Spleen (tissue), 11 donors: ENCODE data around the gene SLC13A5. TPM values are rescaled to one million over a fixed set of nuclear protein-coding genes. Genes with fewer than 3 reads are reported as not detected.

Experiments
- DNase-seq: peaks from one replicate; pipeline ENCODE4 v3.0.0-alpha.2; 2020
- H3K27ac ChIP-seq, 8 donors: fragments of 200-600 bp; sonication (generic) in 7 of 8; 1 replicate in 4 of 8; 2 replicates in 4 of 8; pipeline versions ENCODE4 v1.5.0 to v1.8.0; 2016 to 2021; ENCODE audit warnings: inconsistent platforms in 4 of 8, mild to moderate bottlenecking in 4 of 8, moderate library complexity in 1 of 8
- H3K27me3 ChIP-seq, 7 donors: fragments of 200-600 bp; sonication (generic) in 6 of 7; replicated peaks in 1 of 7; 1 replicate in 4 of 7; 2 replicates in 3 of 7; pipeline versions ENCODE4 v1.5.0 to v1.8.0; 2016 to 2021; ENCODE audit warnings: inconsistent platforms in 3 of 7, mild to moderate bottlenecking in 1 of 7
- H3K36me3 ChIP-seq, 6 donors: fragments of 200-600 bp; sonication (generic) in 5 of 6; 1 replicate in 4 of 6; 2 replicates in 2 of 6; pipeline versions ENCODE4 v1.5.0 to v1.8.0; 2016 to 2021; ENCODE audit warnings: inconsistent platforms in 2 of 6
- H3K4me1 ChIP-seq, 6 donors: fragments of 200-600 bp; sonication (generic) in 5 of 6; 1 replicate in 3 of 6; 2 replicates in 3 of 6; pipeline versions ENCODE4 v1.5.0 to v1.8.0; 2016 to 2021; ENCODE audit warnings: inconsistent platforms in 3 of 6
- H3K4me3 ChIP-seq, 8 donors: fragments of 200-600 bp; sonication (generic) in 7 of 8; 1 replicate in 4 of 8; 2 replicates in 4 of 8; pipeline versions ENCODE4 v1.5.0 to v1.8.0; 2016 to 2021; ENCODE audit warnings: inconsistent platforms in 4 of 8, mild to moderate bottlenecking in 4 of 8, moderate library complexity in 2 of 8
- H3K9me3 ChIP-seq, 8 donors: fragments of 200-600 bp; sonication (generic) in 7 of 8; 1 replicate in 4 of 8; 2 replicates in 4 of 8; pipeline versions ENCODE4 v1.5.0 to v1.8.0; 2016 to 2021; ENCODE audit warnings: inconsistent platforms in 4 of 8
- POLR2A ChIP-seq, 3 donors: fragments of 450-650 bp; IDR thresholded peaks; one replicate each; pipeline ENCODE4 v1.5.1; 2017; ENCODE audit warnings: antibody characterized with exemption in 3 of 3, mild to moderate bottlenecking in 1 of 3
- POLR2AphosphoS5 ChIP-seq, 3 donors: sonication (generic); formaldehyde crosslinking; IDR thresholded peaks; one replicate each; pipeline ENCODE4 v1.5.1; 2017; ENCODE audit warnings: antibody characterized with exemption in 3 of 3
- WGBS, 5 donors: extraction: QIAGEN DNeasy Blood & Tissue Kit in 3 of 5; methylation state at CpG; one replicate each; pipeline versions ENCODE4 v1.1.5 to v1.1.7; 2013 to 2018; 5-methylcytosine and 5-hydroxymethylcytosine counted together
- intact Hi-C: fragments of 100-400 bp; cut with DNase I; formaldehyde crosslinking; loops from one replicate; pipeline ENCODE4 v1.15.0; 2023; ENCODE audit warnings: low total_unique reads
- polyA plus RNA-seq, 3 donors: library from polyadenylated mRNA; stranded (reverse); fragments of 200-250 nt; gene quantifications; one replicate each; pipeline ENCODE4 v1.2.1, GENCODE V29; 2013
- total RNA-seq, 7 donors: library from RNA; depleted of rRNA in 3 of 7; stranded (reverse); fragments of >200 nt in 3 of 7; fragmentation: NEBNext Ultra II Directional in 4 of 7; extraction: Animal tissue kit (Norgen Biotek cat#: 25700) in 4 of 7; gene quantifications; one replicate each; pipeline versions ENCODE4 v1.1.0 to v1.2.1, GENCODE V29; 2016 to 2021
- TF ChIP-seq, protein P1 (sequence below), 11 experiments: fragments of 200-600 bp in 7 of 11; fragments of 450-650 bp in 4 of 11; sonication (generic) in 4 of 11; IDR thresholded peaks in 8 of 11; conservative IDR thresholded peaks in 3 of 11; 1 replicate in 7 of 11; 2 replicates in 4 of 11; pipeline versions ENCODE4 v1.4.0 to v1.8.0; 2016 to 2021; ENCODE audit warnings: antibody characterized with exemption in 11 of 11, inconsistent platforms in 4 of 11, mild to moderate bottlenecking in 1 of 11
- donor health status: healthy with polysubstance abuse.
- donor health status: DM: no; HTN: no; CAD: no; lungs with moderate emphysema.
- donor health status: DM: no; HTN: no; CAD: no.
- donor health status: Bipolar disorder and iron deficiency.
- donor health status: healthy.
- donor health status: DM: no; HTN: no; CAD: no.
- donor health status: DM: yes; HTN: yes; CAD: no.

The SLC13A5 gene
- total and polyA plus RNA-seq, 10 donors = 1.0 to 18.4 (median 5.4) TPM

DNA sequence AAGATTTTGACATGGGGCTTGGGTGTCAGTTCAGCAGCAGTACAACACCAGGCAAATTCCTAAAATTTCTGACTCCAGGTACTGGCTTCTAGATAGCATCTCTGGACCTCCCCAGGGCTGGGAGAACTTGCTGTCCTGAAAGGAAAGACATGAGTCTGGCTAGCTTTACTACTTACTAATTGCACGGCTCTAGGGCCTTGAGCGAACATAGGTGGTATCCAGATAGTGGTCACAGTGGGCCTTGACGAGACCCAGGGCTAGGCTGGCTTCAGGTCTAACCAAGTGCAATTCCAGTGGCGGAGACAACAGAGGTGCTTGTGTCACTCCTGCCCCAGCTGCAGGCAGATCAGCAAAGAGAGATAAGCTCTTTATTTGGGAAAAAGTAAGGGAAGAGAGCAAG lies 16.4 kb upstream of the SLC13A5 start:
- intact Hi-C loops = no loop called here
- TF ChIP-seq POLR2A (IDR thresholded peaks at IDR 0.05) (no peak), POLR2AphosphoS5 (IDR thresholded peaks at IDR 0.05) (no peak)
- TF ChIP-seq, protein P1, sequence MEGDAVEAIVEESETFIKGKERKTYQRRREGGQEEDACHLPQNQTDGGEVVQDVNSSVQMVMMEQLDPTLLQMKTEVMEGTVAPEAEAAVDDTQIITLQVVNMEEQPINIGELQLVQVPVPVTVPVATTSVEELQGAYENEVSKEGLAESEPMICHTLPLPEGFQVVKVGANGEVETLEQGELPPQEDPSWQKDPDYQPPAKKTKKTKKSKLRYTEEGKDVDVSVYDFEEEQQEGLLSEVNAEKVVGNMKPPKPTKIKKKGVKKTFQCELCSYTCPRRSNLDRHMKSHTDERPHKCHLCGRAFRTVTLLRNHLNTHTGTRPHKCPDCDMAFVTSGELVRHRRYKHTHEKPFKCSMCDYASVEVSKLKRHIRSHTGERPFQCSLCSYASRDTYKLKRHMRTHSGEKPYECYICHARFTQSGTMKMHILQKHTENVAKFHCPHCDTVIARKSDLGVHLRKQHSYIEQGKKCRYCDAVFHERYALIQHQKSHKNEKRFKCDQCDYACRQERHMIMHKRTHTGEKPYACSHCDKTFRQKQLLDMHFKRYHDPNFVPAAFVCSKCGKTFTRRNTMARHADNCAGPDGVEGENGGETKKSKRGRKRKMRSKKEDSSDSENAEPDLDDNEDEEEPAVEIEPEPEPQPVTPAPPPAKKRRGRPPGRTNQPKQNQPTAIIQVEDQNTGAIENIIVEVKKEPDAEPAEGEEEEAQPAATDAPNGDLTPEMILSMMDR (IDR thresholded peaks at IDR 0.05 in 8 of 11, conservative IDR thresholded peaks at IDR 0.05 in 3 of 11) = no peak
- Histone ChIP-seq H3K4me1 (no peaks in the 10 kb centered on the region), H3K27me3 (peaks cover 0 to 1% (median 0%) of the 10 kb centered on the region in 7 donors), H3K9me3 (no peaks in the 10 kb centered on the region), H3K4me3 (no peak overlapping the region), H3K36me3 (no peaks in the 10 kb centered on the region), H3K27ac (no peak overlapping the region)
- no peak for DNase-seq
- WGBS, 5 donors = 78 to 93% (median 79%) methylated on average over 4 of the region's 4 CpGs

DNA sequence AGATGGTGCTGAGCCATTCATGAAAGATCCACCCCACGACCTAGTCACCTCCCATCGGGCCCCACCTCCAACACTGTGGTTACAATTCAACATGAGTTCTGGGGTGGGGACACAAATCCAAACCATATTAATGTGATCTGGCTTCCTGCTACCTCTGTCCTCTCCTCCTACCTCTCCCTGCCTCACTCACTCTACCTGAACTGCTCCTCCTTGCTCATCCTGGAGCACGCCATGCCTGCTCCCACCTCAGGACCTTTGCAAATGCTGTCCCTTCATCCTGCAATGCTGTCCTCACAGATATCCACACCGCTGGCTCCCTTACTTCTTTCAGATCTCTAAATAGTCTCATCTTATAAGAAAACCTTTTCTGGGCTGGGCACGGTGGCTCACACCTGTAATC lies 10.8 kb upstream of the SLC13A5 start:
- Histone ChIP-seq H3K4me1 (no peaks in the 10 kb centered on the region), H3K4me3 (no peak overlapping the region), H3K36me3 (no peaks in the 10 kb centered on the region), H3K27ac (no peak overlapping the region), H3K9me3 (no peaks in the 10 kb centered on the region), H3K27me3 (peaks cover 0 to 29% (median 0%) of the 10 kb centered on the region in 7 donors)
- TF ChIP-seq, protein P1 (IDR thresholded peaks at IDR 0.05 in 8 of 11, conservative IDR thresholded peaks at IDR 0.05 in 3 of 11) = no peak
- no peak for DNase-seq
- WGBS, 5 donors = 86 to 89% (median 88%) methylated on average over 5 of the region's 5 CpGs
- intact Hi-C loops = no loop called here

DNA sequence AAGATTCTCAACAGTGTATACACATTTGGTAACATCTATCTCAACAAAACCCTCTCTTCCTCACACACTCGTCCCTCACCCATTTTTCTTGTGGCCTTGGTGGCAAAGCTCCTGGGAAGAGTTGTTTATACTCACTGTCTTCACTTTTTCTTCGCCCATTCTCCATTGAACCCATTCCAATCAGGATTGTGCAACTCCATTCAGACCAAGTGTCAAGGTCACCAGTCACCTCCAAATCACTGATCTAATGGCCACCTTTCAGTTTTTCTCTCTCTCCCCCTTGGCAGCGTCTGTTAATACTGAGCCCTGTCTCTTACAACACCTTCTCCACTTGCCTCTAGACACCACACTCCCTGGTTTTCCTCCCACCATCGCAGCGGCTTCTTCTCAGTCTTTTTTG lies 8.6 kb upstream of the SLC13A5 start:
- intact Hi-C loops = no loop called here
- no peaks in the 10 kb centered on the region for H3K36me3 ChIP-seq
- 74 to 93% (median 80%) methylated on average over 5 of the region's 5 CpGs for WGBS, 5 donors
- peaks cover 0 to 34% (median 0%) of the 10 kb centered on the region in 7 donors for H3K27me3 ChIP-seq
- no peak overlapping the region for H3K4me3 ChIP-seq
- TF ChIP-seq, protein P1 (IDR thresholded peaks at IDR 0.05 in 8 of 11, conservative IDR thresholded peaks at IDR 0.05 in 3 of 11) = no peak
- TF ChIP-seq POLR2A (IDR thresholded peaks at IDR 0.05) (no peak), POLR2AphosphoS5 (IDR thresholded peaks at IDR 0.05) (no peak)
- H3K4me1 ChIP-seq = no peaks in the 10 kb centered on the region
- peaks cover 0 to 2% (median 0%) of the 10 kb centered on the region in 8 donors for H3K9me3 ChIP-seq
- no peak for DNase-seq
- H3K27ac ChIP-seq = no peak overlapping the region

DNA sequence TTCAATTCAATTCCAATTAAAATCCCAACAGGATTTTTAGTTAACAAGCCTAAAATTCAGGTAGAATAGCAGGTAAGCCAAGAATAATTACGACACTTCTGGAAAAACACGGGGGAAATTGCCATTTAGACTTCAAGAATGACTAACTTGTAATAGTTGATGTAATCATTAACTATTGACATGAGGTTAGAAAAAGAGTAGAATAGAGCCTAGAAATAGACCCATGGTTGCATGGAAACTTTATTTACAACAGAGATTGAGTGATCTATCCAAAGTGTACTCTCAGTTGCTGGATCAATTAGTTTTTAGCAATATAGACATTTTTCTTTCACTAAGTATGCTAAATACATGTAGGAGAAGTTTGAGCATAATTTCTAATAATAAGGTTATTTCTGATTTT lies 3.6 kb upstream of the SLC13A5 start:
- 86 to 96% (median 90%) methylated on average over 2 of the region's 2 CpGs for WGBS, 5 donors
- no peaks in the 10 kb centered on the region for H3K36me3 ChIP-seq
- TF ChIP-seq, protein P1 (IDR thresholded peaks at IDR 0.05 in 8 of 11, conservative IDR thresholded peaks at IDR 0.05 in 3 of 11) = no peak
- no peak for TF ChIP-seq POLR2A (IDR thresholded peaks at IDR 0.05)
- no peak for TF ChIP-seq POLR2AphosphoS5 (IDR thresholded peaks at IDR 0.05)
- peaks cover 0 to 26% (median 15%) of the 10 kb centered on the region in 8 donors for H3K9me3 ChIP-seq
- DNase-seq = no peak
- peaks cover 0 to 54% (median 27%) of the 10 kb centered on the region in 7 donors for H3K27me3 ChIP-seq
- no peak overlapping the region for H3K27ac ChIP-seq
- intact Hi-C loops = no loop called here
- H3K4me1 ChIP-seq = peaks cover 0 to 26% (median 22%) of the 10 kb centered on the region in 6 donors
- H3K4me3 ChIP-seq = no peak overlapping the region
